GM20431 (cell line): ENCODE measurements around the gene JPT1.

Experiments used
- in situ Hi-C: fragments of 300-500 bp; cut with MseI, MboI; formaldehyde crosslinking; loops from one replicate; pipeline ENCODE4 v1.15.0; 2020; ENCODE audit warnings: low sequenced_read_pairs; ENCODE audit not compliant: unreplicated experiment

The JPT1 gene

GRCh38 chr17:75109407-75110233 is 44.7 kb downstream of the JPT1 start, which contains the start of gene ARMC7:
Gene ARMC7 (plus strand): TSS chr17:75109969. CDS start chr17:75110289, 320 bp downstream.
- in situ Hi-C loops, result no loop called here

GRCh38 chr17:75109046-75109406 is 45.3 kb downstream of the JPT1 start:
- in situ Hi-C loops, result no loop called here

DNA sequence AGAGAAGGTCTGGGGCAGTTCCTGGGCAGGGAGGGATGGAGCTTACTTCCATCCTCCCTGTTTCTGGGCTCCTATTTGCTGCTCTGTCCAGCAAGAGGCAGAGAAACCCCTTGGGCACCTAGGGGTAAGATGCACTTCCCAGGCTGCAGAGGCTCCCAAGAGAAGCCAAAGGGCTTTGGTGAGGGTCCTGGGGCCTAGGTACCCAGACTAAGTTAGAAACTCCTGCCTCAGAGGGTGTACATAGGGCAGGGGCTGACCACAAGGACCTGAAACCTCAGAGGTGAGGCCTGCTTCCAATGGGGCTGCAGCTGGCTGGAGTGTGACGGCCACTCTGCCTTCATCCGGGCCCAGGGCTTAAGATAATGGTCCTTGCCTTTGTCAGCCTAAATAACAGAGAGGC is 46.1 kb downstream of the JPT1 start:
- in situ Hi-C loops, result no loop called here

GRCh38 chr17:75105126-75106080 is 48.9 kb downstream of the JPT1 start:
- in situ Hi-C loops, result no loop called here

DNA sequence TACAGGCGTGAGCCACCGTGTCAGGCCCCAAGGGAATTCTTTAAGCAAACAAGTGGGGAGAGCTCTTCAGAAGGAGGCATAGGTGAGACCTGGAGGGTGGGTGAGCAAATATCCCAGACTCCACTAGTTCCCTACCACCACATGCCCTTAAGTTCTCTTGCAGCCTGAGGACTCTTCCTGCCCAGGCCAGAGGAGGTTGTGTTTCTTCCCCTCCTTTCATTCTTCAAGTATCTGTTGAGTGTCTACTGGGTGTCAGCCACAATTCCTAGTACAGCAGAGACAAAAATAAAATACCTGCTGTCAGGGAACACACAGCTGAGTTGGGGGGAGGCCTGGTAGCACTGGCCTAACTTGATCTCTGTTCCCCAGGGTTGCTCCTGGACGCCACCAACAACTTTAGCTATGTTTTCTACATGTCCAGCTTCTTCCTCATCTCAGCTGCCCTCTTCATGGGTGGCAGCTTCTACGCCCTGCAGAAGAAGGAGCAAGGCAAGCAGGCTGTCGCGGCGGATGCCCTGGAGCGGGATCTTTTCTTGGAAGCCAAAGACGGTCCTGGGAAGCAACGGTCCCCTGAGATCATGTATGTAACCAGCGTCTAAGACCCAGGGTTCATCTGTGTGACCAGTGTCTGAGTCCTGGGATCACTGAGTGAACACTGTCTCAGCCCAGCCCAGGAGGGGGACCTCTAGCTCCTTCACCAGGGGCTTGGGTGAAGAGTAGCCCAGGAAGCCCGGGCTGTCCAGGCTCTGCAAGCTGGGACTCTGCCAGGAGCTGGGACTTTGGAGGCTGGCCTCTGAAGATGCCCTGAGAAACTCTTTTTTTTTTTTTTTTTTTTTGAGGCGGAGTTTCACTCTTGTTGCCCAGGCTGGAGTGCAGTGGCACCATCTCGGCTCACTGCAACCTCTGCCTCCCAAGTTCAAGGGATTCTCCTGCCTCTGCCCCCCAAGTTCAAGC is 50.4 kb downstream of the JPT1 start:
- in situ Hi-C loops, result no loop called here

DNA sequence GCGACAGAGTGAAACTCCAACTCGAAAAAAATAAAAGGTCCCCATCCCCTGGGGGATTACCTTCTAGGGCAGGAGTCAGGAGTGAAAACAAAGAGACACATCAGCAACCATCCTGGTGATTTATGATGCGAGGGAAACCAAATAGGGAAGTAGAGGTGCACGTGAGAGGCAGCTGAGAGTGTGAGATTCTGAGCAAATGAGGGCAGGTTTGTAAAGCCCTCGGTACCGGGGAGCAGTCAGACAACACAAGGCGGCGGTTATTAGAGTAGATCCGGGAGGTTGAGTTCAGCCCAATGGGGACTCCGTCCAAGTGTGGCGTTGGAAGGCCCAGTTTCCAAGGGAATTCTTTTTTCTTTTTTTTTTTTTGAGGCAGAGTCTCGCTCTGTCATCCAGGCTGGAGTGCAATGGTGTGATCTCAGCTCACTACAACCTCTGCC is 51.9 kb downstream of the JPT1 start:
- in situ Hi-C loops, result no loop called here

- in situ Hi-C loops, result no loop called here
These were observed 54.3 kb downstream of the JPT1 start for GRCh38 chr17:75099881-75100595.

GRCh38 chr17:75098861-75099260 is 55.5 kb downstream of the JPT1 start:
- in situ Hi-C loops, result no loop called here

- in situ Hi-C loops, result no loop called here
These were observed 56.4 kb downstream of the JPT1 start for GRCh38 chr17:75097865-75098264.

DNA sequence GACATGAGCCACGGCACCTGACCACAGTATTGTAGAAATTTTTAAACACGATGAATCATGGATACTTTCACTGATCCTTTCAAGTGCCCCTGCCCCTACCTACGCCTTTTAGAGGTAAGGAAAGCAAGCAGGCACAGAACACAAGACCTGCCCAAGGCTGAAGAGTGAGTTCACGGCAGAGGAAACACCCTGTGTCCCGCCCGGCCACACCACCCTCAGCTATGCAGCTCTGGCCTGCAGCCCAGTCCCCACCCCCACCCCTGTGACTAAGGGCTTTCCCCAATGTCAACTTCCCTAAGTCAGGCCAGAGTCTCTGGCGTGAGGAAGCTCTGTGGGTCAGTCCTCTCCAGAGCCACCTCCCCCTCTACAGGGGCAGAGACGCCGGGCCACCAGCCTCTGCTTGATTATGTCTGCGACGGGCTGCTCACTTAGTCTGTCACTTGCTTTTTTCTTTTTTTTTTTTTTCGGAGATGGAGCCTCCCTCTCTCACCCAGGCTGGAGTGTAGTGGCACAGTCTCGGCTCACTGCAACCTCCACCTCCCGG is 58.2 kb downstream of the JPT1 start:
- in situ Hi-C loops, result no loop called here

DNA sequence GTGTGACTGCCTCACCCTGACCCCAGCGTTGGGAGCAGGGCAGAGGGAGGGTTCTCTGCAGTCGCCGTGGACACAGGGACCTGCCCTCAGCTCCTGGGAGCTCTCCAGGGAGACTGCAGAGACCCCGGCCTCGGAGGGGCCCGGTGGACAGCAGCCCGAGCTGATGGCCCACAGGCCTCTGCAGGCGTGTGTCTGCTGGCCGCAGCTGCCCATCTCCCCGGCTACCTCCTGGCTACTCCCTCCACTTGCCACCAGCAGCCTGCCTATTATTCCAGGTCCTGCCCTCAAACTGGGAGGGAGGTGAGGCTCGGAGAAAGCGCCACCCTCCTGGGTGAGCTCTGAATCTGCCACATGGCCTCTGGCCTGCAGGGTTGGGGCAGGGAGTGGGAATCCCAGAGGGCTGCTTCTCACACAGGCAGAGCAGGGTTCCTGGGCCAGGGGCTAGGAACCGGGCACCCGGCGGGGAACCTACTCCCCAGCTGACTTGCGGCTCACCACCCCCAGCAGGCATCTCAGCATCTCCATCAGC is 59.4 kb downstream of the JPT1 start:
- in situ Hi-C loops, result no loop called here

DNA sequence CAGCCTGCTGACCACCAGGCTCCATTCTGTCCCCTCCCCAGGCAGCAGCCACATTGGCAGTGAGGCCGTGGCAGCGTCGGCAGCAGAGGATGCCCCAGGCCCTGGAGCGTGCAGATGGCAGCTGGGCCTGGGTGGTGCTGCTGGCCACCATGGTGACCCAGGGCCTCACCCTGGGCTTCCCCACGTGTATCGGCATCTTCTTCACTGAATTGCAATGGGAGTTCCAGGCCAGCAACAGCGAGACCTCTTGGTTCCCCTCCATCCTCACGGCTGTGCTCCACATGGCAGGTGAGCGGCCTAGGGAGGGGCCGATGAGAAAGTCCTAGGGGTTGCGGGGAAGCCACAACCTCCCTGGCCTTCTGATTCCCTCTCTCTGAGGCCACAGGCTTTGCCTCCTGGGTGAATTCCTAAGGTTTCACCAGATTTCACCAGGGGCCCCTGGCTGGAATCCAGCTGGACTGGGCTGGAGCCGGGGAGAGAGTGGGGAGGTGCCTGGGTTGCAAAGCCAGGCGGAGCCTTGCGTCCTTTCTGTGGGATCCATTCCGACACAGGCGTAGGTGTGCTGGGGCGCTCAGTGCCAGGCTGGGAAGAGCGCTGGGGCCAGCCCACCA is 60.7 kb downstream of the JPT1 start:
- in situ Hi-C loops, result no loop called here

- in situ Hi-C loops, result no loop called here
These were observed 62.4 kb downstream of the JPT1 start for GRCh38 chr17:75091855-75092327.

- in situ Hi-C loops, result no loop called here
These were observed 63.1 kb downstream of the JPT1 start for GRCh38 chr17:75090871-75091854.

GRCh38 chr17:75088465-75089417 is 65.6 kb downstream of the JPT1 start:
- in situ Hi-C loops, result no loop called here
